Esophagus squamous epithelium (tissue), 4 donors: Measurements from ENCODE around the gene ELF2.

ENCODE experiments used
- POLR2A ChIP-seq, 4 donors: fragments of 450-650 bp; IDR thresholded peaks; one replicate each; pipeline ENCODE4 v1.6.1; 2017; ENCODE audit warnings: antibody characterized with exemption in 4 of 4, mild to moderate bottlenecking in 4 of 4, moderate library complexity in 3 of 4
- TF ChIP-seq, protein P1 (sequence below), 6 experiments: fragments of 450-650 bp in 4 of 6; fragments of 200-600 bp in 2 of 6; sonication (generic) in 2 of 6; IDR thresholded peaks; one replicate each; pipeline ENCODE4 v1.5.1; 2016 to 2019; ENCODE audit warnings: antibody characterized with exemption in 6 of 6, mild to moderate bottlenecking in 4 of 6, moderate library complexity in 4 of 6

DNA sequence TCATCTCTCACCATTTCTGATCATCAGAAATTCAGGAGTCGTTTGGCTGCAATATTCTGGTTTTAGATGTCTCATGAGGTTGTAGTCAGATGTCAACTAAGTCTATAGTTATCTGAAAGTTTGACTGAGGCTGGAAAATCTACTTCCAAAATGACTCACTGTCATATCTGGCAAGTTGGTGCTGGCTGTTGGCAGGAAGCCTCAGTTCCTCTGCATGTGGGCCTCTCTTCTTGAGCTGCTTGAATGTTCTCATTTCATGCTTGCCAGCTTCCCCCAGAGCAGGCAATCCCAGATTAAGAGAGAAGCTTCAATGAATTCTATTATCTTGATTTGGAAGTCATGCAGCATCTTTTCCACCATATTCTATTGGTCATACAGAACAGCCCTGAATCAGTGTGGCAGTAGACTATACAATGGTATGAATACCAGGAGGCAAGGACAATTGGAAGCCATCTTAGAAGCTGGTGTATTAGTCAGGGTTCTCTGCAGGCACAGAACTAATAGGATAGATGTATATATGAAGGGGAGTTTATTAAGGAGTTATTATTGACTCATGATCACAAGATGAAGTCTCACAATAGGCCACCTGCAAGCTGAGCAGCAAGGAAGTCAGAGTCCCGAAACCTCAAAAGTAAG is 46.8 kb upstream of the ELF2 start:
- TF ChIP-seq, protein P1, sequence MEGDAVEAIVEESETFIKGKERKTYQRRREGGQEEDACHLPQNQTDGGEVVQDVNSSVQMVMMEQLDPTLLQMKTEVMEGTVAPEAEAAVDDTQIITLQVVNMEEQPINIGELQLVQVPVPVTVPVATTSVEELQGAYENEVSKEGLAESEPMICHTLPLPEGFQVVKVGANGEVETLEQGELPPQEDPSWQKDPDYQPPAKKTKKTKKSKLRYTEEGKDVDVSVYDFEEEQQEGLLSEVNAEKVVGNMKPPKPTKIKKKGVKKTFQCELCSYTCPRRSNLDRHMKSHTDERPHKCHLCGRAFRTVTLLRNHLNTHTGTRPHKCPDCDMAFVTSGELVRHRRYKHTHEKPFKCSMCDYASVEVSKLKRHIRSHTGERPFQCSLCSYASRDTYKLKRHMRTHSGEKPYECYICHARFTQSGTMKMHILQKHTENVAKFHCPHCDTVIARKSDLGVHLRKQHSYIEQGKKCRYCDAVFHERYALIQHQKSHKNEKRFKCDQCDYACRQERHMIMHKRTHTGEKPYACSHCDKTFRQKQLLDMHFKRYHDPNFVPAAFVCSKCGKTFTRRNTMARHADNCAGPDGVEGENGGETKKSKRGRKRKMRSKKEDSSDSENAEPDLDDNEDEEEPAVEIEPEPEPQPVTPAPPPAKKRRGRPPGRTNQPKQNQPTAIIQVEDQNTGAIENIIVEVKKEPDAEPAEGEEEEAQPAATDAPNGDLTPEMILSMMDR (IDR thresholded peaks at IDR 0.05): no peak
- no peak for TF ChIP-seq POLR2A (IDR thresholded peaks at IDR 0.05)
